H9 (cell line): Measurements from ENCODE around the gene MYOZ3. TPM values are rescaled to one million over a fixed set of nuclear protein-coding genes. Genes with fewer than 3 reads are reported as not detected.

Experiments
- DNase-seq: peaks from one replicate; pipeline ENCODE4 v3.0.0-alpha.2; 2017
- H2AFZ ChIP-seq: one replicate; pipeline ENCODE4 v1.6.1; 2013; ENCODE audit warnings: mild to moderate bottlenecking, low read length, control low read depth, moderate library complexity
- H2AK5ac ChIP-seq: 2 replicates; pipeline ENCODE4 v1.6.1; 2013; ENCODE audit warnings: low read length, control low read depth, mixed read lengths; ENCODE audit not compliant: insufficient read length
- H2BK120ac ChIP-seq: one replicate; pipeline ENCODE4 v1.6.1; 2013; ENCODE audit warnings: low read depth, mild to moderate bottlenecking, low read length, control low read depth, inconsistent platforms; ENCODE audit not compliant: poor library complexity, severe bottlenecking
- H2BK12ac ChIP-seq: 2 replicates; pipeline ENCODE4 v1.6.1; 2013; ENCODE audit warnings: low read length, control low read depth, mixed read lengths, low read depth; ENCODE audit not compliant: insufficient read length
- H2BK15ac ChIP-seq: 2 replicates; pipeline ENCODE4 v1.6.1; 2013; ENCODE audit warnings: low read depth, low read length, control low read depth
- H2BK20ac ChIP-seq: one replicate; pipeline ENCODE4 v1.6.1; 2013; ENCODE audit warnings: low read depth, mild to moderate bottlenecking, low read length, control low read depth, inconsistent platforms; ENCODE audit not compliant: poor library complexity, severe bottlenecking
- H2BK5ac ChIP-seq: 2 replicates; pipeline ENCODE4 v1.6.1; 2013; ENCODE audit warnings: low read length, control low read depth, mixed read lengths; ENCODE audit not compliant: insufficient read length
- H3K14ac ChIP-seq: 2 replicates; pipeline ENCODE4 v1.6.1; 2013; ENCODE audit warnings: low read length, control low read depth; ENCODE audit not compliant: insufficient read depth
- H3K18ac ChIP-seq: 2 replicates; pipeline ENCODE4 v1.6.1; 2013; ENCODE audit warnings: low read depth, mild to moderate bottlenecking, mixed read lengths, low read length, control low read depth; ENCODE audit not compliant: insufficient read length
- H3K23ac ChIP-seq: 2 replicates; pipeline ENCODE4 v1.6.1; 2013; ENCODE audit warnings: low read length, control low read depth, mixed read lengths, low read depth; ENCODE audit not compliant: insufficient read length
- H3K23me2 ChIP-seq: 2 replicates; pipeline ENCODE4 v1.6.1; 2013; ENCODE audit warnings: low read depth, mild to moderate bottlenecking, mixed read lengths, low read length, control low read depth; ENCODE audit not compliant: insufficient read length, poor library complexity, severe bottlenecking
- H3K27ac ChIP-seq: 2 replicates; pipeline ENCODE4 v1.5.1; 2013; ENCODE audit warnings: low read length, control low read depth, mixed read lengths, low read depth; ENCODE audit not compliant: insufficient read length
- H3K27me3 ChIP-seq: 2 replicates; pipeline ENCODE4 v1.6.1; 2013; ENCODE audit warnings: low read length, control low read depth, inconsistent platforms; ENCODE audit not compliant: insufficient read depth
- H3K4ac ChIP-seq: 2 replicates; pipeline ENCODE4 v1.6.1; 2013; ENCODE audit warnings: low read depth, mild to moderate bottlenecking, control low read depth, inconsistent platforms, low read length, moderate library complexity
- H3K4me1 ChIP-seq: 2 replicates; pipeline ENCODE4 v1.6.1; 2013; ENCODE audit warnings: low read length, control low read depth, inconsistent platforms; ENCODE audit not compliant: insufficient read depth
- H3K4me2 ChIP-seq: 2 replicates; pipeline ENCODE4 v1.6.1; 2013; ENCODE audit warnings: low read length, control low read depth, mixed read lengths; ENCODE audit not compliant: insufficient read length, insufficient read depth
- H3K56ac ChIP-seq: 2 replicates; pipeline ENCODE4 v1.6.1; 2013; ENCODE audit warnings: low read depth, mild to moderate bottlenecking, mixed read lengths, low read length, control low read depth; ENCODE audit not compliant: insufficient read length
- H3K79me1 ChIP-seq: 2 replicates; pipeline ENCODE4 v1.6.1; 2013; ENCODE audit warnings: low read depth, mild to moderate bottlenecking, moderate library complexity, low read length, control low read depth, inconsistent platforms; ENCODE audit not compliant: insufficient read depth, poor library complexity, severe bottlenecking
- H3K79me2 ChIP-seq: 2 replicates; pipeline ENCODE4 v1.6.1; 2013; ENCODE audit warnings: low read length, control low read depth, inconsistent platforms; ENCODE audit not compliant: insufficient read depth
- H3K9ac ChIP-seq: 2 replicates; pipeline ENCODE4 v1.6.1; 2013; ENCODE audit warnings: low read length, control low read depth, mixed read lengths; ENCODE audit not compliant: insufficient read length; ENCODE audit errors: extremely low read depth
- H3K9me3 ChIP-seq: one replicate; pipeline ENCODE4 v1.6.1; 2013; ENCODE audit warnings: low read depth, low read length, inconsistent platforms; ENCODE audit not compliant: control insufficient read depth
- H3T11ph ChIP-seq: one replicate; pipeline ENCODE4 v1.6.1; 2013; ENCODE audit warnings: mild to moderate bottlenecking, low read length, control low read depth, inconsistent platforms
- H4K20me1 ChIP-seq: one replicate; pipeline ENCODE4 v1.6.1; 2013; ENCODE audit not compliant: control insufficient read depth, insufficient read length, insufficient read depth
- H4K5ac ChIP-seq: 2 replicates; pipeline ENCODE4 v1.6.1; 2013; ENCODE audit warnings: low read depth, mild to moderate bottlenecking, mixed read lengths, low read length, control low read depth; ENCODE audit not compliant: insufficient read length
- H4K8ac ChIP-seq: replicated peaks from 2 replicates; pipeline ENCODE4 v1.6.1; 2013; ENCODE audit warnings: low read length, control low read depth, mixed read lengths, low read depth; ENCODE audit not compliant: insufficient read length
- H4K91ac ChIP-seq: 2 replicates; pipeline ENCODE4 v1.6.1; 2013; ENCODE audit warnings: low read depth, mild to moderate bottlenecking, moderate library complexity, mixed read lengths, low read length, control low read depth; ENCODE audit not compliant: insufficient read length
- H3K27ac Mint-ChIP-seq, 3 experiments: 2 replicates in 2 of 3; 3 replicates in 1 of 3; pipeline ENCODE4 v1.8.0; 2020 to 2021; ENCODE audit warnings: mixed read lengths in 3 of 3, mild to moderate bottlenecking in 1 of 3, moderate library complexity in 1 of 3
- H3K27me3 Mint-ChIP-seq: 2 replicates; pipeline ENCODE4 v1.8.0; 2021; ENCODE audit warnings: low read depth, mild to moderate bottlenecking, moderate library complexity, mixed read lengths
- H3K36me3 Mint-ChIP-seq, 3 experiments: 2 replicates in 2 of 3; 3 replicates in 1 of 3; pipeline ENCODE4 v1.8.0; 2020 to 2021; ENCODE audit warnings: low read depth in 3 of 3, mixed read lengths in 3 of 3; ENCODE audit not compliant: insufficient read depth in 1 of 3
- H3K4me1 Mint-ChIP-seq, 2 experiments: 2 replicates each; pipeline ENCODE4 v1.8.0; 2020; ENCODE audit warnings: mixed read lengths in 2 of 2
- H3K4me3 Mint-ChIP-seq, 2 experiments: 2 replicates in 1 of 2; 3 replicates in 1 of 2; pipeline ENCODE4 v1.8.0; 2020 to 2021; ENCODE audit warnings: mild to moderate bottlenecking in 2 of 2, mixed read lengths in 2 of 2, moderate library complexity in 1 of 2
- H3K9me3 Mint-ChIP-seq, 2 experiments: 2 replicates in 1 of 2; 3 replicates in 1 of 2; pipeline ENCODE4 v1.8.0; 2020; ENCODE audit warnings: mild to moderate bottlenecking in 2 of 2, mixed read lengths in 2 of 2, moderate library complexity in 1 of 2
- CTCF ChIP-seq: fragments of 200-600 bp; sonication (generic); conservative IDR thresholded peaks from 3 replicates; pipeline ENCODE4 v1.8.0; 2021; ENCODE audit warnings: antibody characterized with exemption, mild to moderate bottlenecking
- WGBS: extraction: QIAGEN DNeasy Blood & Tissue Kit; methylation state at CpG from one replicate; pipeline ENCODE4 v1.1.7; 2013; ENCODE audit warnings: missing lambda C conversion rate, low lambda C conversion rate, mixed read lengths; ENCODE audit not compliant: insufficient read length; ENCODE audit errors: extremely low coverage; 5-methylcytosine and 5-hydroxymethylcytosine counted together
- total RNA-seq: library from RNA; stranded (reverse); gene quantifications from 2 replicates; pipeline ENCODE4 v1.2.1, GENCODE V29; 2021

Gene MYOZ3
- total RNA-seq, 1 experiment from 2014 or later = 18.1 TPM

- H3K27ac ChIP-seq = no peak overlapping the region
- H2BK120ac ChIP-seq = no peak overlapping the region
- no peak overlapping the region for H3K27ac Mint-ChIP-seq
- no peak overlapping the region for H2BK20ac ChIP-seq
- no peaks in the 10 kb centered on the region for H3K23me2 ChIP-seq
- H3K9me3 Mint-ChIP-seq = no peaks in the 10 kb centered on the region
- H3K4me1 ChIP-seq = no peaks in the 10 kb centered on the region
- no peaks in the 10 kb centered on the region; the same call in 1 of the 2 replicates for H3K27me3 ChIP-seq
- no peaks in the 10 kb centered on the region for H4K20me1 ChIP-seq
- H2AK5ac ChIP-seq = no peak overlapping the region
- H3K9me3 ChIP-seq = no peaks in the 10 kb centered on the region
- H3K36me3 Mint-ChIP-seq = no peaks in the 10 kb centered on the region
- no peak overlapping the region for H3K18ac ChIP-seq
- H4K8ac ChIP-seq = no peak overlapping the region
- no peaks in the 10 kb centered on the region for H3K79me2 ChIP-seq
- no peak overlapping the region for H3K9ac ChIP-seq
- no peaks in the 10 kb centered on the region for H3K79me1 ChIP-seq
- H3K4me2 ChIP-seq = no peak overlapping the region
- H3K56ac ChIP-seq = no peak overlapping the region
- H3K14ac ChIP-seq = no peak overlapping the region
- H4K91ac ChIP-seq = no peak overlapping the region
- no peak overlapping the region for H2AFZ ChIP-seq
- no peak overlapping the region for H3K23ac ChIP-seq
- no peak overlapping the region for H2BK12ac ChIP-seq
- peaks cover 52 to 55% of the 10 kb centered on the region in 2 experiments for H3K4me1 Mint-ChIP-seq
- H2BK5ac ChIP-seq = no peak overlapping the region
- no peak overlapping the region for H3T11ph ChIP-seq
- WGBS = no CpG with 5 or more reads among the region's 24 CpGs
- H4K5ac ChIP-seq = no peak overlapping the region
- H3K4me3 Mint-ChIP-seq = no peak overlapping the region
- DNase-seq = no peak
- no peak overlapping the region for H2BK15ac ChIP-seq
- TF ChIP-seq CTCF = no peak
- H3K4ac ChIP-seq = no peak overlapping the region
- H3K27me3 Mint-ChIP-seq = peaks cover 23% of the 10 kb centered on the region
Measured at GRCh38 chr5:150619359-150620230, 41.5 kb upstream of the MYOZ3 start.
